Natural killer cell (primary cell): Measurements from ENCODE around the gene GUCA2B. TPM values are rescaled to one million over a fixed set of nuclear protein-coding genes. Genes with fewer than 3 reads are reported as not detected.

Experiments used
- ATAC-seq, 3 donors: fragments of 150-1000 bp in 2 of 3; fragments of 200-7000 bp in 1 of 3; cut with Tn5 transposase; 1 replicate in 1 of 3; 2 replicates in 2 of 3; pipeline ENCODE4 v1.10.0; 2021; ENCODE audit warnings: mild to moderate bottlenecking in 2 of 3, moderate library complexity in 2 of 3
- DNase-seq, 2 donors: peaks; one replicate each; pipeline versions ENCODE4 v3.0.0 to v3.0.0-alpha.2; 2013 to 2021; ENCODE audit warnings: mixed read lengths in 1 of 2
- H3K27ac ChIP-seq: one replicate; pipeline ENCODE4 v1.5.1; 2013; ENCODE audit warnings: mild to moderate bottlenecking, low read length
- H3K27me3 ChIP-seq: one replicate; pipeline ENCODE4 v1.6.1; 2013; ENCODE audit warnings: low read length; ENCODE audit not compliant: control insufficient read depth, insufficient read depth
- H3K36me3 ChIP-seq: one replicate; pipeline ENCODE4 v1.6.1; 2013; ENCODE audit warnings: low read length; ENCODE audit not compliant: control insufficient read depth, insufficient read depth
- H3K4me1 ChIP-seq: one replicate; pipeline ENCODE4 v1.6.1; 2013; ENCODE audit warnings: low read length; ENCODE audit not compliant: control insufficient read depth, insufficient read depth
- H3K4me3 ChIP-seq: one replicate; pipeline ENCODE4 v1.5.1; 2013; ENCODE audit warnings: low read length
- H3K9me3 ChIP-seq: one replicate; pipeline ENCODE4 v1.6.1; 2013; ENCODE audit warnings: low read length; ENCODE audit not compliant: control insufficient read depth, insufficient read depth
- H3K27ac Mint-ChIP-seq, 2 donors: one replicate each; pipeline ENCODE4 v1.8.0; 2022; ENCODE audit warnings: mild to moderate bottlenecking in 2 of 2, mixed read lengths in 2 of 2, moderate library complexity in 1 of 2
- H3K27me3 Mint-ChIP-seq, 2 donors: one replicate each; pipeline ENCODE4 v1.8.0; 2022; ENCODE audit warnings: low read depth in 2 of 2, mixed read lengths in 2 of 2
- H3K36me3 Mint-ChIP-seq: one replicate; pipeline ENCODE4 v1.8.0; 2022; ENCODE audit warnings: mixed read lengths
- H3K4me1 Mint-ChIP-seq, 2 donors: one replicate each; pipeline ENCODE4 v1.8.0; 2022; ENCODE audit warnings: mixed read lengths in 2 of 2
- H3K4me3 Mint-ChIP-seq: one replicate; pipeline ENCODE4 v1.8.0; 2022; ENCODE audit warnings: mild to moderate bottlenecking, moderate library complexity, mixed read lengths
- H3K9me3 Mint-ChIP-seq, 2 donors: one replicate each; pipeline ENCODE4 v1.8.0; 2022; ENCODE audit warnings: mixed read lengths in 2 of 2
- CTCF ChIP-seq: fragments of 200-600 bp; IDR thresholded peaks from one replicate; pipeline ENCODE4 v1.8.0; 2022; ENCODE audit warnings: antibody characterized with exemption
- WGBS: methylation state at CpG from one replicate; pipeline ENCODE4 v1.1.7; 2013; ENCODE audit warnings: missing lambda C conversion rate; ENCODE audit not compliant: insufficient coverage; 5-methylcytosine and 5-hydroxymethylcytosine counted together
- intact Hi-C: fragments of 100-400 bp; cut with micrococcal nuclease; formaldehyde crosslinking; loops from one replicate; pipeline ENCODE4 v1.14.2; 2022
- total RNA-seq, 4 donors: library from RNA; stranded (reverse); fragments of 120-200 nt in 1 of 4; gene quantifications; one replicate each; pipeline versions ENCODE4 v1.2.3 to v1.2.4, GENCODE V29; 2013 to 2022

The GUCA2B gene
- total RNA-seq, 3 donors from 2014 or later (not counting 1 experiment from before 2014, with no cell fraction given): not detected

- Mint-ChIP-seq H3K4me3 (no peak overlapping the region), H3K27ac (no peak overlapping the region), H3K27me3 (no peaks in the 10 kb centered on the region), H3K9me3 (no peaks in the 10 kb centered on the region), H3K36me3 (peaks cover 10% of the 10 kb centered on the region), H3K4me1 (peaks cover 16 to 21% of the 10 kb centered on the region in 2 donors)
- H3K27ac ChIP-seq: no peak overlapping the region
- no peak for TF ChIP-seq CTCF
- ATAC-seq (no peak), DNase-seq (no peak)
- intact Hi-C loops: no loop called here
- peaks cover 32% of the 10 kb centered on the region for H3K36me3 ChIP-seq
- H3K27me3 ChIP-seq: no peaks in the 10 kb centered on the region
- 89% methylated on average over 2 of the region's 3 CpGs for WGBS
- no peak overlapping the region for H3K4me3 ChIP-seq
- H3K9me3 ChIP-seq: no peaks in the 10 kb centered on the region
- H3K4me1 ChIP-seq: peaks cover 4% of the 10 kb centered on the region
These were observed 42.6 kb downstream of the GUCA2B start for GRCh38 chr1:42195841-42196240.

GRCh38 chr1:42198251-42198650 is 45.0 kb downstream of the GUCA2B start:
- H3K4me3 Mint-ChIP-seq: no peak overlapping the region
- H3K4me1 Mint-ChIP-seq: peaks cover 0 to 5% of the 10 kb centered on the region in 2 donors
- TF ChIP-seq CTCF: no peak
- intact Hi-C loops: no loop called here
- H3K36me3 ChIP-seq: peaks cover 36% of the 10 kb centered on the region
- peaks cover 5 to 11% of the 10 kb centered on the region in 2 donors for H3K9me3 Mint-ChIP-seq
- peaks cover 2% of the 10 kb centered on the region for H3K9me3 ChIP-seq
- WGBS: 96% methylated on average over 5 of the region's 5 CpGs
- no peaks in the 10 kb centered on the region for H3K27me3 ChIP-seq
- DNase-seq (no peak), ATAC-seq (no peak)
- no peak overlapping the region for H3K27ac Mint-ChIP-seq
- H3K4me3 ChIP-seq: no peak overlapping the region
- H3K36me3 Mint-ChIP-seq: peaks cover 33% of the 10 kb centered on the region
- no peaks in the 10 kb centered on the region for H3K27me3 Mint-ChIP-seq
- no peak overlapping the region for H3K27ac ChIP-seq
- H3K4me1 ChIP-seq: no peaks in the 10 kb centered on the region

- intact Hi-C loops: no loop called here
- peaks cover 33% of the 10 kb centered on the region for H3K36me3 ChIP-seq
These were observed 48.8 kb downstream of the GUCA2B start for GRCh38 chr1:42201986-42202385.

More at GRCh38 chr1:42201986-42202385, 48.8 kb downstream of the GUCA2B start:
- H3K4me1 ChIP-seq: no peaks in the 10 kb centered on the region
- Mint-ChIP-seq H3K27me3 (no peaks in the 10 kb centered on the region), H3K27ac (no peak overlapping the region), H3K4me1 (peaks cover 11 to 17% of the 10 kb centered on the region in 2 donors), H3K4me3 (no peak overlapping the region), H3K36me3 (peaks cover 35% of the 10 kb centered on the region), H3K9me3 (peaks cover 5 to 12% of the 10 kb centered on the region in 2 donors)
- no peak overlapping the region for H3K4me3 ChIP-seq
- H3K27me3 ChIP-seq: no peaks in the 10 kb centered on the region
- peaks cover 2% of the 10 kb centered on the region for H3K9me3 ChIP-seq
- DNase-seq (no peak), ATAC-seq (no peak)
- H3K27ac ChIP-seq: no peak overlapping the region
- no peak for TF ChIP-seq CTCF

Other genes starting within 250 kb of the GUCA2B start
- gene HIVEP3, start 234.5 kb upstream of the GUCA2B start, total RNA-seq: 10 to 100 TPM; 26.2 to 35.2 (median 29.8) TPM
- gene GUCA2A, start 11.3 kb downstream of the GUCA2B start, total RNA-seq: not detected
- 10 to 100 TPM; 81.9 to 93.8 (median 82.5) TPM for gene FOXJ3, start 181.8 kb downstream of the GUCA2B start, total RNA-seq
- under 1 TPM; 0.13 to 0.45 (median 0.39) TPM for gene RIMKLA, start 227.4 kb downstream of the GUCA2B start, total RNA-seq